ENCODE measurements around the gene FAM83C.

- no peak for TF ChIP-seq EP300 (IDR thresholded peaks at IDR 0.05)
- no peak for TF ChIP-seq CTCF (IDR thresholded peaks at IDR 0.05)
These were observed 10.6 kb downstream of the FAM83C start for GRCh38 chr20:35281506-35282101.
